GM19452 (cell line): ENCODE data around the gene PTPRN2.
"Not testable (repeated sequence)": the region's sequence is repeated elsewhere in the genome, so short reads cannot be mapped to it uniquely, and the experiment has no call there.

Experiments used
- ATAC-seq: cut with Tn5 transposase; IDR thresholded peaks from one replicate; pipeline ENCODE4 v1.9.1; 2021; ENCODE audit not compliant: unreplicated experiment

The PTPRN2 gene

GRCh38 chr7:157516911-157517781 lies 1070.5 kb downstream of the PTPRN2 start:
- ATAC-seq, result no peak

GRCh38 chr7:157516311-157516710 lies 1071.3 kb downstream of the PTPRN2 start:
- no peak for ATAC-seq

DNA sequence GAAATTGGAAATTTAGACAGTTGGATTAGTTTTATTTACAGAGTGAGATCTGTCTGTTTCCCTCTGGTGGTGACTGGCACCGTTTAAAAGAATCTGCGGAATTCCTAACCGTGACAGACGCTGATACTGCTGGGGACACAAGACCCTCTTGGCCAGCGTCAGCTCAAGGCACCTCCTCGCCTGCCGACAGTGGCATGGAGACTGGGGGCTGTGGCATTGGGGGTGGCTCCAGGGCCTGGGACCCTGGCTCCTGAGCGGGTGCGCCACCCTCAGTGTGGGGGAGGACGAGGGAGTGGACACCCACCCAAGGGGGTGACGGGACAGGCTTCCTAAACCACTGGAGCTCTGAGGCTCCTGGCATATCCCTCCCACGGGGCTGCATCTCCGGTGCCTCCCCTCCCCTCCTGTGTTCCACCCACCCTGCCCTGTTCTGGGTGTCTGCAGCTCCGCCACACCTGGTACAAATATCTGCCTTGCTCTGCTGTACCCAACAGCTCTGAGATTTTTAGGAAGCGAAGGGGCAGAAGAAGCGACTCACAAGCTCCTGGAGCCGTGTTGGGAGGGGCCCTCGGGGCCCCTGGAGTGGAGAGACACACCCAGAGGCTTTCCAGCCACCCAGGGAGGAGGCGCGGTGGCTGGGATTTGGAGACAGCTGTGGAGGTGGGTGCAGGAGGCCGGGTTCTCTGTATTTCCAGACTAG lies 1072.1 kb downstream of the PTPRN2 start:
- no peak for ATAC-seq

- no peak for ATAC-seq
Observed at GRCh38 chr7:157514746-157515145, 1072.9 kb downstream of the PTPRN2 start.

- ATAC-seq, result no peak
Observed at GRCh38 chr7:157514306-157514705, 1073.3 kb downstream of the PTPRN2 start.

- ATAC-seq, result no peak
Observed at GRCh38 chr7:157513682-157514081, 1073.9 kb downstream of the PTPRN2 start.

- ATAC-seq, result no peak
Observed at GRCh38 chr7:157513162-157513621, 1074.4 kb downstream of the PTPRN2 start.

DNA sequence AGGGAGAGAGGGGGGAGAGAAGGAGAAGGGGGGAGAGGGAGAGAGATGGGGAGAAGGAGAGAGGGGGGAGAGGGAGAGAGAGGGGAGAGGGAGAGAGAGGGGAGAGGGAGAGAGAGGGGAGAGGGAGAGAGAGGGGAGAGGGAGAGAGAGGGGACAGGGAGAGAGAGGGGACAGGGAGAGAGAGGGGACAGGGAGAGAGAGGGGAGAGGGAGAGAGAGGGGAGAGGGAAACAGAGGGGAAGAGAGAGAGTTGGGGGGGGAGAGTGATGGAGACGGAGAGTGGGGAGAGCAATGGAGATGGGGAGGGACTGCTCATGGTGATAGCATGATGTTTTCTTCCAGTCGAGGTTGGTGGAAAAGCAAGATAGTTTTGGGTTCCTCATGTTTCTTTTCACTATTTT lies 1078.4 kb downstream of the PTPRN2 start:
- ATAC-seq, result no peak

GRCh38 chr7:157508477-157508881 lies 1079.1 kb downstream of the PTPRN2 start:
- ATAC-seq, result no peak

GRCh38 chr7:157507987-157508386 lies 1079.6 kb downstream of the PTPRN2 start:
- no peak for ATAC-seq

DNA sequence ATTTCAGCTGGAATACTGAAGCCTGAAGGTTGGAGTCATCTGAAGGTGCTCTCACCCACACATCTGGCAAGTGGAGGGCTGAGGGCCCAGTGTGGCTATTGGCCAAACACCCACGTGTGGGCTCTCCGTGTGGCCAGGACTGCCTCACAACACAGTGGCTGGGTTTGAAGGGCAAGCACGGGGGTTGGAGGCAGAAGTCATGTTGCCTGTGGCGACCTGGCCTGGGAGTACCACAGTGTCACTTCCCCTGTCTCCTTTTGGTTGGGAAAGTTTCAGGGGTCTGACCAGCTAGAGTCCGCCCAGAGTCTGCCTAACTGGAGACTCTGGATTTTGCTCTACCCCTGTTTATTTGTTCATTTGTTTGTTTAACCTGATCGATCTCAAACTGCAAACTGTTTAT lies 1081.4 kb downstream of the PTPRN2 start:
- ATAC-seq, result no peak

GRCh38 chr7:157505646-157506045 lies 1082.0 kb downstream of the PTPRN2 start:
- no peak for ATAC-seq

- ATAC-seq, result no peak
Observed at GRCh38 chr7:157503229-157503628, 1084.4 kb downstream of the PTPRN2 start.

DNA sequence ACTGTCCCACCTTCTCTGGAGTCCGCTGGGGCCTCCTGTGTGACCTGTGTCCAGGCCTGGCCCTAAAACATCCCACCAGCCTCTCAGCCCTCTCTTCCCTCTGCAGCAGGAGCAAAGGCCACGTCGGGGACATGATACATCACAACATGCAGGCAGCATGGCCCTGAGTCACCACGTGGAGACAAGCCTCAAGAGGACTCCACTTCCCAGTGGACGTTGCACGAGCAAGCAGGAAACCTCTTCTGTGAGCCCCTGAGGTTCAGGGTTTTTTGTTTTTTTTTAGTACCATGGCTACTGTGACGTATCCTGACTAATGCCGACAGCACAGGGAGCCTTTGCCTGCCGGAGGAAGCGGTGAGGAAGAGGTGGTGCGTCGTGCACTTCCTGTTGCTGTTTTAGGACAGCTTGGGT lies 1084.9 kb downstream of the PTPRN2 start:
- no peak for ATAC-seq

GRCh38 chr7:157501581-157501980 lies 1086.0 kb downstream of the PTPRN2 start:
- ATAC-seq, result no peak

GRCh38 chr7:157500989-157501540 lies 1086.6 kb downstream of the PTPRN2 start:
- ATAC-seq, result not testable (repeated sequence)

GRCh38 chr7:157500171-157500960 lies 1087.3 kb downstream of the PTPRN2 start:
- no peak for ATAC-seq

DNA sequence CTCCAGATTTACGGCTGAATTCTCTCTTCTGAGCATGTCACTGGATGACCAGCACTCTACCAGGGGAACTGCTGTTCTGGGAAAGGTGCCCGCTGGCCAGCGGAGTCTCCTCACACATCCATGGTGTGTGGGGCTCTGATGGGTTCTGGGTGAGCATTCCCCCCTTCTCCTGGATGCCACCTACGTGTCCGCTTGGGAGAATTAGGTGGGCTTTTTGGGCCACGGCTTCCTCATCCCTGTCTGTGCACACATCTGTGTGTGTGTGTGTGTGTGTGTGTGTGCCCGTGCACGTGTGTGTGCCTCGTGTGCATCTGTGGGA lies 1087.8 kb downstream of the PTPRN2 start:
- no peak for ATAC-seq

DNA sequence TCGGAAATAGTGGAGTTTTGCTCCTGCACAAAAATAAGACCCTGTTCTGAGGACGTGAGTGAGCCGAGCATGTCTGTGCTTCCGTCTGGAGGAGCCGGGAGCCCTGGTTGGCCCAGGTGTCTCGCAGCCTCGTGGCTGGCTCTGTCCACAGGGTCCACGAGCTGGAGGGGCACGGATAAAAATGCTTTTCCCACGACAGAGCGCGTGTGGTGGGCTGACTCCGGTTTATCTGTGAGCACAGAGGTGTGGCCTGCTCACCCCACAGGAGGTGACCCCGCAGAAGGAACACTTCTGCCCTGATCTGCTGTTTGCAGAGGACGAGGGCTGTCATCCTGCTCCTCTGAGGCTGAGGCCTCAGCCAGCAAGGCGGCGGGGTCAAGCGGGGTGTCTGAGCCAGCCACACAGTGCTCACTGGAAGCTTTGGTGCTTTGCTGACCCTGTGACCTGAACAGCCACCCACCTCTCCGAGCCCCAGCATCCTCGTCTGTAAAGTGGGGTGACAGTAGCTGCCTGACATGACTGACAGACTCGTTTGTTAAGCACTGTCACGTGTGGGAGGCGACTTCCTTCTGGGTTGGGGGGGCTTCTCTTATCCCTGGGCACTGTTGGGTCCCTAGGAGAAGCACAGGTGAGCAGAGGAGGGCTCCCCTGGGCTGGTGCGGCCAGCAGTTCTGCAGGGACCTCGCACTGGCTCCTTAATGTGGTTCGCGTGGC lies 1088.3 kb downstream of the PTPRN2 start:
- ATAC-seq, result no peak

DNA sequence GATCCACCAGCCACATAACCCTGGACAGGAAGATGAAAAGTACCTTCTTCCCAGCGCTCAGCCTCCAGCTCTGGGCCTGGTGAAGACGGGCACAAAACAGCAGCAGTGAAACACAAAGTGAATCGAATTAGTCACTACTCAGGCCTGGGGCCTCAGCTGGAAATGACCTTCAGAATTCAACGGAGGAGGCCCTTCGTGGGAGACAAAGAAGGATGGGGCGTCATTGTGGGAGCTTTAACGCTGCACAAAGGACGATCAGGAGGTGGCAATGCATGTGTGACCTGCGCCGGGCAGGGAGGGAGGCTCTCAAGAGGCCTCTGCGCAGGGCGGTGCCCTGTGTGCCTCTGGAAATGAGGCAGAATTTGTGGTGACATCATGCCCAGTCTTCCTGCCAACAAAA lies 1089.0 kb downstream of the PTPRN2 start:
- no peak for ATAC-seq
